Osteocyte (in vitro differentiated cells): ENCODE data around the gene RET. TPM values are rescaled to one million over a fixed set of nuclear protein-coding genes. Genes with fewer than 3 reads are reported as not detected.

ENCODE experiments used
- DNase-seq: peaks from one replicate; pipeline ENCODE4 v3.0.0; 2021; ENCODE audit warnings: mixed read lengths; ENCODE audit not compliant: unreplicated experiment; ENCODE audit errors: extremely low spot score
- H3K27ac Mint-ChIP-seq: one replicate; pipeline ENCODE4 v1.8.0; 2021; ENCODE audit warnings: mild to moderate bottlenecking, mixed read lengths; ENCODE audit not compliant: unreplicated experiment
- H3K27me3 Mint-ChIP-seq: one replicate; pipeline ENCODE4 v1.8.0; 2021; ENCODE audit warnings: mixed read lengths; ENCODE audit not compliant: unreplicated experiment
- H3K36me3 Mint-ChIP-seq: one replicate; pipeline ENCODE4 v1.8.0; 2021; ENCODE audit warnings: mixed read lengths; ENCODE audit not compliant: unreplicated experiment
- H3K4me1 Mint-ChIP-seq: one replicate; pipeline ENCODE4 v1.8.0; 2021; ENCODE audit warnings: mixed read lengths; ENCODE audit not compliant: unreplicated experiment
- H3K4me3 Mint-ChIP-seq: one replicate; pipeline ENCODE4 v1.8.0; 2021; ENCODE audit warnings: mild to moderate bottlenecking, moderate library complexity, mixed read lengths; ENCODE audit not compliant: unreplicated experiment
- H3K9me3 Mint-ChIP-seq: one replicate; pipeline ENCODE4 v1.8.0; 2021; ENCODE audit warnings: mixed read lengths; ENCODE audit not compliant: unreplicated experiment
- total RNA-seq: library from RNA; stranded (reverse); gene quantifications from 2 replicates; pipeline ENCODE4 v1.2.1, GENCODE V29; 2021
- TF ChIP-seq, protein P1 (sequence below): fragments of 200-600 bp; sonication (generic); IDR thresholded peaks from 2 replicates; pipeline ENCODE4 v1.5.0; 2021; ENCODE audit warnings: antibody characterized with exemption, mild to moderate bottlenecking, moderate library complexity

Gene RET
- total RNA-seq, 1 donor from 2014 or later = 0.43 TPM

GRCh38 chr10:43035800-43036199 lies 41.1 kb upstream of the RET start:
- no peak overlapping the region for H3K27ac Mint-ChIP-seq
- H3K4me1 Mint-ChIP-seq = no peaks in the 10 kb centered on the region
- peaks cover 27% of the 10 kb centered on the region for H3K9me3 Mint-ChIP-seq
- TF ChIP-seq, protein P1, sequence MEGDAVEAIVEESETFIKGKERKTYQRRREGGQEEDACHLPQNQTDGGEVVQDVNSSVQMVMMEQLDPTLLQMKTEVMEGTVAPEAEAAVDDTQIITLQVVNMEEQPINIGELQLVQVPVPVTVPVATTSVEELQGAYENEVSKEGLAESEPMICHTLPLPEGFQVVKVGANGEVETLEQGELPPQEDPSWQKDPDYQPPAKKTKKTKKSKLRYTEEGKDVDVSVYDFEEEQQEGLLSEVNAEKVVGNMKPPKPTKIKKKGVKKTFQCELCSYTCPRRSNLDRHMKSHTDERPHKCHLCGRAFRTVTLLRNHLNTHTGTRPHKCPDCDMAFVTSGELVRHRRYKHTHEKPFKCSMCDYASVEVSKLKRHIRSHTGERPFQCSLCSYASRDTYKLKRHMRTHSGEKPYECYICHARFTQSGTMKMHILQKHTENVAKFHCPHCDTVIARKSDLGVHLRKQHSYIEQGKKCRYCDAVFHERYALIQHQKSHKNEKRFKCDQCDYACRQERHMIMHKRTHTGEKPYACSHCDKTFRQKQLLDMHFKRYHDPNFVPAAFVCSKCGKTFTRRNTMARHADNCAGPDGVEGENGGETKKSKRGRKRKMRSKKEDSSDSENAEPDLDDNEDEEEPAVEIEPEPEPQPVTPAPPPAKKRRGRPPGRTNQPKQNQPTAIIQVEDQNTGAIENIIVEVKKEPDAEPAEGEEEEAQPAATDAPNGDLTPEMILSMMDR = no peak
- H3K4me3 Mint-ChIP-seq = no peak overlapping the region
- peaks cover 5% of the 10 kb centered on the region for H3K27me3 Mint-ChIP-seq
- no peak for DNase-seq
- H3K36me3 Mint-ChIP-seq = no peaks in the 10 kb centered on the region

DNA sequence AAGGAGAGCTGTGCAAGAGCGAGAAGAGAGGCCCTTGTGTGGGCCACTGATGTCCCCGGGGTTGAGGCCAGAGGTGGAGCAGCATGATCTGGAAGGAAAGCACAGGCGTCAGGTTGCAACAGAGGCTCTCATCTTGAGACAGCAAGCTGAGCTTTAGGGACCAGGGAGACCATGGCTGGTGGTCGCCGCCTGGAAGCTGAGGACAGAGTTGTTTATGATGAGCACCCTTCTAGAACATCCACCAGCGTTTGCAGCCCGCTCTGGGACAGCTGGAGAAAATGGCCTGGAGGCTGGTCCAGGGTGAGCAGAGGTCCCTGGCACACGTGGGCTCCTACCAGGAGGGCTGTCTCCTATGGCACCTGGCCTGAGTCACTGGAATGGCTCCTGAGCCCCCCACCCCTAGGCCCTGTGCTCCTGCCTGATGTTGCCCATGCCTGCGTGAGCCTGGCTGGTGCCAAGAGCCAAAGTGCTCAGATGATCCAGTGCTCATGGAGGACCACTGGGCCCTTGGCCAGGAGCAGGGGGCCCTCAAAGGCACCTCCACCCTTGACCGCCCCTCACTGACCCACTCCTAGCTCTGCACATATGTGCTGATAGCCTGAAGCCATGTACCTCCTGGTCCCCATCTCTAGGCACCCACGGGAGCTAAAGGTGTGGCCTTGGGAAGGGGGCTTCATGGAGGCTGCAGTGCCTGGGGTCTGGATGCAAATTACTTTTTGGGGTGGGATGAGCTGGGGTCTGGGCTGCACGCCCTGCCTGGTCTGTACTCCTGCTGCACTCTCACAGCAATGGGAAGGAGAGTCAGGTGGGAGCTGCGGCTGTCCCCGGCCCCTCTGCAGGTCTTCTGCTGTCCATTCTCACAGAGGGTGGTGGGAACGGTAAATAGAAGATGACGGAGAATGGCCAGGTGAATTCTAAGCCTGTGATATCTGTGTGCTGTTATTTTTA lies 40.1 kb upstream of the RET start:
- Mint-ChIP-seq H3K27me3 (peaks cover 5% of the 10 kb centered on the region), H3K4me1 (no peaks in the 10 kb centered on the region), H3K9me3 (peaks cover 27% of the 10 kb centered on the region), H3K36me3 (no peaks in the 10 kb centered on the region), H3K27ac (no peak overlapping the region), H3K4me3 (no peak overlapping the region)
- DNase-seq = no peak
- TF ChIP-seq, protein P1 = no peak

GRCh38 chr10:43037440-43037839 lies 39.4 kb upstream of the RET start:
- TF ChIP-seq, protein P1 = no peak
- Mint-ChIP-seq H3K4me3 (no peak overlapping the region), H3K36me3 (no peaks in the 10 kb centered on the region), H3K27ac (no peak overlapping the region), H3K4me1 (no peaks in the 10 kb centered on the region), H3K27me3 (peaks cover 5% of the 10 kb centered on the region), H3K9me3 (peaks cover 20% of the 10 kb centered on the region)
- peak; percentile 60 for DNase-seq

GRCh38 chr10:43037942-43038782 lies 38.7 kb upstream of the RET start:
- peak; percentile 75 for DNase-seq
- H3K9me3 Mint-ChIP-seq = peaks cover 13% of the 10 kb centered on the region
- no peak overlapping the region for H3K27ac Mint-ChIP-seq
- H3K4me3 Mint-ChIP-seq = no peak overlapping the region
- no peaks in the 10 kb centered on the region for H3K36me3 Mint-ChIP-seq
- peaks cover 5% of the 10 kb centered on the region for H3K27me3 Mint-ChIP-seq
- TF ChIP-seq, protein P1 = no peak
- H3K4me1 Mint-ChIP-seq = no peaks in the 10 kb centered on the region
